ENCODE results near the gene ATG9A. TPM values are rescaled to one million over a fixed set of nuclear protein-coding genes. Genes with fewer than 3 reads are reported as not detected.

ATG9A gene
- total and polyA plus RNA-seq, 2 donors (not counting 1 experiment from before 2014, with no cell fraction given), result 41.8 to 65.5 TPM

- Histone ChIP-seq H2AFZ (ENCODE audit: insufficient read depth, low read depth, low read length, poor library complexity, severe bottlenecking) (no peak overlapping the region), H3K27ac (ENCODE audit: low read length in 2 of 2) (no peak overlapping the region), H3K27me3 (replicated peaks in 1 of 4; ENCODE audit: control extremely low read depth in 1 of 4, control insufficient read depth in 3 of 4, insufficient read depth in 4 of 4, low read length in 3 of 4) (no peaks in the 10 kb centered on the region), H4K20me1 (ENCODE audit: control insufficient read depth, insufficient read depth, low read length, poor library complexity, severe bottlenecking) (peaks cover 33% of the 10 kb centered on the region), H3K9me3 (ENCODE audit: control extremely low read depth in 1 of 3, control insufficient read depth in 2 of 3, insufficient read depth in 1 of 3, low read length in 2 of 3) (no peaks in the 10 kb centered on the region), H3K4me3 (ENCODE audit: control extremely low read depth in 1 of 5, extremely low read depth in 1 of 5, insufficient read depth in 1 of 5, low read depth in 2 of 5, low read length in 4 of 5) (no peak overlapping the region), H3K9ac (ENCODE audit: low read length) (no peak overlapping the region), H3K79me2 (ENCODE audit: control insufficient read depth, insufficient read depth, low read length) (peaks cover 26% of the 10 kb centered on the region), H3K4me1 (ENCODE audit: control insufficient read depth in 2 of 2, insufficient read depth in 2 of 2, low read length in 2 of 2) (peaks cover 6 to 35% of the 10 kb centered on the region in 2 donors), H3K36me3 (replicated peaks in 1 of 2; ENCODE audit: control extremely low read depth in 1 of 2, control insufficient read depth in 1 of 2, extremely low read depth in 1 of 2, insufficient read depth in 2 of 2, low read length in 1 of 2) (peaks cover 3 to 41% of the 10 kb centered on the region in 2 experiments), H3K4me2 (replicated peaks; ENCODE audit: low read depth, low read length, poor library complexity, severe bottlenecking) (no peak overlapping the region)
- peaks cover 26% of the 10 kb centered on the region for H3K4me1 Mint-ChIP-seq
- ChIA-PET POLR2A (interaction anchor here (0.8 kb wide), 1 partner anchor 39 kb away, joined by 4 read pairs; no protein-coding TSS in a partner anchor), CTCF (interaction anchor here (0.7 to 8.6 kb wide), 18 partner anchors 8 to 296 kb away, joined by 3 to 136 read pairs (median 13); partner anchors contain the start of genes ABCB6, NHEJ1, TUBA4A and TUBA4B)
- H3K27ac Mint-ChIP-seq, result peak overlapping the region; percentile 20
- intact Hi-C loops (cut with micrococcal nuclease), result no loop called here
- WGBS (ENCODE audit: insufficient coverage), result 94% methylated on average over 11 of the region's 16 CpGs
- no peaks in the 10 kb centered on the region for H3K27me3 Mint-ChIP-seq
- TF ChIP-seq, protein P1, sequence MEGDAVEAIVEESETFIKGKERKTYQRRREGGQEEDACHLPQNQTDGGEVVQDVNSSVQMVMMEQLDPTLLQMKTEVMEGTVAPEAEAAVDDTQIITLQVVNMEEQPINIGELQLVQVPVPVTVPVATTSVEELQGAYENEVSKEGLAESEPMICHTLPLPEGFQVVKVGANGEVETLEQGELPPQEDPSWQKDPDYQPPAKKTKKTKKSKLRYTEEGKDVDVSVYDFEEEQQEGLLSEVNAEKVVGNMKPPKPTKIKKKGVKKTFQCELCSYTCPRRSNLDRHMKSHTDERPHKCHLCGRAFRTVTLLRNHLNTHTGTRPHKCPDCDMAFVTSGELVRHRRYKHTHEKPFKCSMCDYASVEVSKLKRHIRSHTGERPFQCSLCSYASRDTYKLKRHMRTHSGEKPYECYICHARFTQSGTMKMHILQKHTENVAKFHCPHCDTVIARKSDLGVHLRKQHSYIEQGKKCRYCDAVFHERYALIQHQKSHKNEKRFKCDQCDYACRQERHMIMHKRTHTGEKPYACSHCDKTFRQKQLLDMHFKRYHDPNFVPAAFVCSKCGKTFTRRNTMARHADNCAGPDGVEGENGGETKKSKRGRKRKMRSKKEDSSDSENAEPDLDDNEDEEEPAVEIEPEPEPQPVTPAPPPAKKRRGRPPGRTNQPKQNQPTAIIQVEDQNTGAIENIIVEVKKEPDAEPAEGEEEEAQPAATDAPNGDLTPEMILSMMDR (IDR thresholded peaks at IDR 0.05), result no peak
- TF ChIP-seq EZH2 (IDR thresholded peaks at IDR 0.05; ENCODE audit: borderline replicate concordance, insufficient read depth, low read depth, low read length, poor library complexity, severe bottlenecking), result no peak
- DNase-seq (peak; percentile 5), ATAC-seq (ENCODE audit: low read depth) (no peak)
- H3K4me3 Mint-ChIP-seq, result no peak overlapping the region
- H3K9me3 Mint-ChIP-seq (ENCODE audit: insufficient read depth), result no peaks in the 10 kb centered on the region
Observed at GRCh38 chr2:219172231-219173154, 56.9 kb downstream of the ATG9A start.
